GM12873 (cell line): Measurements from ENCODE around the gene EHD4.

ENCODE experiments used
- TF ChIP-seq, protein P1 (sequence below): IDR thresholded peaks from 2 replicates; pipeline ENCODE4 v1.5.1; 2012; ENCODE audit warnings: low read depth, mild to moderate bottlenecking, moderate library complexity, low read length, control low read depth; ENCODE audit not compliant: insufficient read depth; ENCODE audit errors: missing control alignments

Gene EHD4

DNA sequence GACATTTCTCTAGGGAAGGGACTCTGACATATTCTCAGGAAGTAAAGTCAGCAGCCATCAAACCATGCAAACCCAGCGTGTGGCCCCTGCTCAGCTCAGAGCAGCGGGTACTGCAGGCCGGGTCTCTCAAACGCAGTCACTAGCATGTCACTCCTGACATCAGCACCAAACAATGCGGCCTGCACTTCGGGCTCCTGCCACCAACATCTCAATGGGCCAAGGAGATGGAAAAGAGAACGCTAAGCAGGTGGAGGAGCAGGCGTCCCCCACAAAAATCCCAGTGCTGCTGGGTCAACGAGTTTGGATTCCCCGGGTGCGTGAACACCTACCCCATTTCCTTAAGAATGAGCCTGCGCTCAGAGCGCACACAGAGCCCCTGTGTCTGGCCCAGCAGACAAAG is 68.6 kb downstream of the EHD4 start:
- TF ChIP-seq, protein P1, sequence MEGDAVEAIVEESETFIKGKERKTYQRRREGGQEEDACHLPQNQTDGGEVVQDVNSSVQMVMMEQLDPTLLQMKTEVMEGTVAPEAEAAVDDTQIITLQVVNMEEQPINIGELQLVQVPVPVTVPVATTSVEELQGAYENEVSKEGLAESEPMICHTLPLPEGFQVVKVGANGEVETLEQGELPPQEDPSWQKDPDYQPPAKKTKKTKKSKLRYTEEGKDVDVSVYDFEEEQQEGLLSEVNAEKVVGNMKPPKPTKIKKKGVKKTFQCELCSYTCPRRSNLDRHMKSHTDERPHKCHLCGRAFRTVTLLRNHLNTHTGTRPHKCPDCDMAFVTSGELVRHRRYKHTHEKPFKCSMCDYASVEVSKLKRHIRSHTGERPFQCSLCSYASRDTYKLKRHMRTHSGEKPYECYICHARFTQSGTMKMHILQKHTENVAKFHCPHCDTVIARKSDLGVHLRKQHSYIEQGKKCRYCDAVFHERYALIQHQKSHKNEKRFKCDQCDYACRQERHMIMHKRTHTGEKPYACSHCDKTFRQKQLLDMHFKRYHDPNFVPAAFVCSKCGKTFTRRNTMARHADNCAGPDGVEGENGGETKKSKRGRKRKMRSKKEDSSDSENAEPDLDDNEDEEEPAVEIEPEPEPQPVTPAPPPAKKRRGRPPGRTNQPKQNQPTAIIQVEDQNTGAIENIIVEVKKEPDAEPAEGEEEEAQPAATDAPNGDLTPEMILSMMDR: no peak

DNA sequence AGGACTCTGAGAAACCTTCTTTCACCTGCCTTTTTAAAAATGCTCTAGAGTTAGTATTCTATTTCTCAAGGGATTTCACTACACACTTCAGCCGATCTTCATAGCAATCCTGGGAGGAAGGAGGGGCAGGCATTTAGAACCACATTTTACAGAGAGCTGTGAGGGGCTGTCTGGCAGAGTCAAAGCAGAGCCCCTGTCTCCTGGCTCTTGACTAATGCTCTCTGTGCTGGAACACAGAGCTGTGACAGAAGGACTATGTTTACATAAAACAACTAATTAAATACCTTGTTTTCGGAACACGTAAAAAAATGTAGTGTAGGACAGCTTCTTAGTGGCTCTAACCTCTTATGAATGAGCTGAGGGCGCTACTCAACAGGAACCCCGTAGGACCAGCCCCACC is 70.9 kb downstream of the EHD4 start:
- TF ChIP-seq, protein P1: no peak

DNA sequence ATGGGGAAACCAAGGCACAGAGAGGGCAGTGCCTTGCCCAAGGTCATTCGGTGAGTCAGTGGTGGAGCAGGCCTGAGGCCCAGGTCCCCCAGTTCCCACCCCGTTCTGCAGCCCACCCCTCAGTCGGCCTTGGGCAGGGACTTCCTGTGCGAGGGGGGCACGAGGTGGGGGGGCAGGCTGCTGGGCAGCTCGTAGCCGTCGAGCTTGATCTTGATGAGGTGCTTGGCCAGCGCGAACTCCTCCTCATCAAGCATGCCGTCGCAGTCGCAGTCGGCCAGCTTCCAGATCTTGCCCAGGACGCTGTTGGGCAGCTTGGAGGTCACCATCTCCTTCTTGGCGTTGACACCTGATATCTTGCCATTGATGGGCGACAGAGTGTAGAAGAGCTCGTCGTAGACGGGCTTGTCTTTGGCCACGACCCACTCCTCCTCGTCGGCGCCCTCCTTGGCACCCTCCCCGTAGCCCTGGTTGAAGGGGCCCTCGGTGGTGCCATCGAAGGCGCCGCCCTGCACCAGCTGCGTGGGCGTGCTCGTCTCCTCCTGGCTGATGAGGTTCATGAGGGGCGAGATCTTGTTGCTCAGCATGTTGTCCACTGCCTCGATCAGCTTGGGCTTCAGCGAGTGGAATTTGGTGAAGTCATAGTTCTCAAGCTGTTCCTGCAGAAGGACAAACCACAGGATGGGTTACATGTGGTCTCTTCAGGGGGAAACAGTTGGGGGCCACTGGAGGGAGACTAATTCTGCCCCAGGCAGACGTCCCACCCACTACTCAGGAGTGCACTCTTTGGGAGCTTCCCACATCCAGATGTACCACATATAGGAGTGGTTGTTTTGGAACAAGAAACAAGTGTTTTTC is 71.6 kb downstream of the EHD4 start:
- TF ChIP-seq, protein P1: no peak

DNA sequence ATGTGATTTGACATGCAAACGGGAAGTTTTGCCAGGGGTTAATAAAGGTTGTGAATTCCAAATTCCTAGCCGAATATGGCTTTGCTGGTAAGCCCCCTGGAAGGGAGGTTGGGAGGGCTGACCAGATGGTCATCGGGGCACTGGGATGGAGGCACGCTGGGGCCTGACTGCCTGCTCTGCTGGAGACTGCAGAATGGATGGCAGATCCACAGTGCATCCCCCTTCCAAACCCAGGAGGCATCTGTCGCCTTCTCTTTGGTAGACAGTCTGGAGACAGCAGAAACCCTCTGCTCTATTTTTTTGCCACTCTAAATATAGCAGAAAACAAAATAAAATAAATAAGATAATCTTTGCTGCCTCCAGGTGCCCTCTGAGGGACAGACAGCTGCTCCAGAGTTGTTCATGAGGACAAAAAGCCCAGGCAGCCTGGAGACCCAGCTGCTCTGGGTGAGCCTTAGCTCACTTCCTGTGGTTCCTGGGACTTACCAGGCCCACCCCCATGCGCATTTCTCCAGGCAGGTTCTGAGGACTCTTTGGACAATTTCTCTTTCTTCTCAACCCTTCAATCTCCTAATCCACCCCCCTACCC is 72.4 kb downstream of the EHD4 start:
- TF ChIP-seq, protein P1: no peak

DNA sequence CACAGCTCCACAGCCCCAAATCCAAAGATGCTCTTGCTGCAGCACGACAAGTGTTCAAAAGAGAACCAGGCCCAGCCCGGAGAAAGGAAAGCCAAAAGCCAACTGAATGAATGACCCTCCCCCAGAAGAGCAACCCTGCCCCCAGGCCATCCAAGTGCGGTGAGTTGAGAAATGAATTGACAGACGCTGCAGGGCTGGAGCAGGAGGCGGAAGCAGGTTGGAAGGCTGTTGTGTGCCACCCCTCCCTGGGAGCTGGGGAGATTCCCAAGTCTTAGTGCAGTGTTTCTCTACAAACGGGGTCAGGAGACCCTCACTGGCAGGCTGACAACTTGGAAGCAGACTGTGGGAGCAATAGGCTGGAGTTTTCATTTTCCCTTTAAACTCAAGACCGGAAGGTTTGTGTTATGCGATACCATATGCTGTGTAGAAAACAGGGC is 75.0 kb downstream of the EHD4 start:
- TF ChIP-seq, protein P1: no peak

DNA sequence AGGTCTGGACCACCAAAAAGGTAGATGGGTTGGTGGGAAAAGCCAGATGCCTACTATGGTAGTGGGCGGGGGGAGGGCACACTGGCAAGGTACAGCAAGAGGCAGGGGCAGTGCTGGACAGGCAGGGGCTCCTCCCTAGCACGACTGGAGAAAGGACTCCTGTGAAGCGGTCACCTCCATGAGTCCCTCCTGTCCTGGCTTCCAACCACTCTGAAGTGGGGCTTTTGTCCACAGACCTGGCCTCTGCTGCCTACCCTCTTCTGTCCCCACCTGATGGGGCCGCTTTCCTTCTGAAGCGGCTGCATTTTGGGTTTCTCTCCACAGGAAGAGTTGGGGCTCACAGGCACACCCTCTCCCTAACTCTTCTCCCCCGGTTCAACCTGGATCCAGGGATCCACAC is 75.8 kb downstream of the EHD4 start:
- TF ChIP-seq, protein P1: no peak

DNA sequence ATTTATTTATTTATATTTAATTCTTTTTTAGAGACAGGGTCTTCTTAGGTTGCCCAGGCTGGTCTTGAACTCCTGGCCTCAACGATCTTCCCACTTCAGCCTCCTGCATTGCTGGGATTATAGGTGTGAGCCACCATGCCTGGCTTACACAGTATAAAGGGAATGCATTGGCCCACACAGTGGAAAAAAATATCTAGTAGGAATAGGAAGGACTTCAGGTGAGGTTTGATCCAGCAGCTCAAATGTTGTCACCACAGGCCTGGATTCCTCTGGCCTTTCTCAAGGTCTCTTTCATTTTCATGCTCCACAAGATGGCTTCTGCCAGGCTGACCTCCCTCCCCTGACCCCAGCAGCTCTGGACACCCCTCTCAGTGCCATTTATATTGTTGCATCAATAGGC is 76.4 kb downstream of the EHD4 start:
- TF ChIP-seq, protein P1: no peak
